T-cell (primary cell): ENCODE measurements around the gene CROCC2. TPM values are rescaled to one million over a fixed set of nuclear protein-coding genes. Genes with fewer than 3 reads are reported as not detected.

Experiments used
- ATAC-seq, 4 experiments: fragments of 200-7000 bp in 3 of 4; fragments of 150-1000 bp in 1 of 4; cut with Tn5 transposase; replicated peaks in 1 of 4; 1 replicate in 3 of 4; 2 replicates in 1 of 4; pipeline ENCODE4 v1.10.0; 2021; ENCODE audit warnings: moderate library complexity in 3 of 4, mild to moderate bottlenecking in 2 of 4, moderate number of reproducible peaks in 1 of 4
- CTCF ChIA-PET, 2 donors: fragments of 300-600 bp; sonication (Branson Sonifier 250); formaldehyde crosslinking; loops; one replicate each; lab custom pipeline; 2022; ENCODE audit warnings: antibody characterized with exemption in 2 of 2; lab: Charles Lee
- POLR2A ChIA-PET, 2 donors: fragments of 300-600 bp; sonication (Branson Sonifier 250); formaldehyde crosslinking; loops; one replicate each; lab custom pipeline; 2022; ENCODE audit warnings: antibody characterized with exemption in 2 of 2; lab: Charles Lee
- DNase-seq, 35 experiments: peaks; one replicate each; pipeline versions ENCODE4 v3.0.0 to v3.0.0-alpha.2; 2013 to 2023
- H3K27ac ChIP-seq: one replicate; pipeline ENCODE4 v1.5.1; 2013; ENCODE audit warnings: low read length
- H3K27me3 ChIP-seq, 2 experiments: replicated peaks in 1 of 2; 1 replicate in 1 of 2; 2 replicates in 1 of 2; pipeline versions ENCODE4 v1.6.1 to v1.7.0; 2013; ENCODE audit warnings: low read length in 1 of 2, mixed read lengths in 1 of 2; ENCODE audit not compliant: control insufficient read depth in 2 of 2, insufficient read depth in 2 of 2; ENCODE audit errors: extremely low read depth in 1 of 2
- H3K36me3 ChIP-seq, 2 donors: 1 replicate in 1 of 2; 2 replicates in 1 of 2; pipeline versions ENCODE4 v1.6.1 to v1.7.0; 2013; ENCODE audit warnings: low read length in 1 of 2; ENCODE audit not compliant: control insufficient read depth in 2 of 2, insufficient read depth in 1 of 2; ENCODE audit errors: extremely low read depth in 1 of 2
- H3K4me1 ChIP-seq, 2 experiments: 1 replicate in 1 of 2; 2 replicates in 1 of 2; pipeline versions ENCODE4 v1.6.1 to v1.7.0; 2013; ENCODE audit warnings: low read length in 2 of 2, mixed read lengths in 1 of 2; ENCODE audit not compliant: insufficient read depth in 2 of 2, control insufficient read depth in 1 of 2; ENCODE audit errors: extremely low read depth in 1 of 2
- H3K4me3 ChIP-seq, 2 donors: 1 replicate in 1 of 2; 2 replicates in 1 of 2; pipeline versions ENCODE4 v1.5.1 to v1.7.0; 2013; ENCODE audit warnings: mild to moderate bottlenecking in 2 of 2, low read length in 1 of 2, moderate library complexity in 1 of 2; ENCODE audit not compliant: control insufficient read depth in 1 of 2; ENCODE audit errors: extremely low read depth in 1 of 2
- H3K9me3 ChIP-seq: 2 replicates; pipeline ENCODE4 v1.7.0; 2013
- H3K27ac Mint-ChIP-seq, 2 donors: one replicate each; pipeline ENCODE4 v1.8.0; 2020 to 2021; ENCODE audit warnings: mild to moderate bottlenecking in 2 of 2, mixed read lengths in 2 of 2
- H3K27me3 Mint-ChIP-seq, 2 donors: one replicate each; pipeline ENCODE4 v1.8.0; 2021 to 2022; ENCODE audit warnings: mixed read lengths in 2 of 2
- H3K36me3 Mint-ChIP-seq: one replicate; pipeline ENCODE4 v1.8.0; 2021; ENCODE audit warnings: mixed read lengths
- H3K4me1 Mint-ChIP-seq, 3 donors: one replicate each; pipeline ENCODE4 v1.8.0; 2020 to 2022; ENCODE audit warnings: mixed read lengths in 3 of 3, mild to moderate bottlenecking in 1 of 3
- H3K4me3 Mint-ChIP-seq, 3 donors: one replicate each; pipeline ENCODE4 v1.8.0; 2020 to 2022; ENCODE audit warnings: mild to moderate bottlenecking in 3 of 3, mixed read lengths in 3 of 3, moderate library complexity in 3 of 3
- H3K9me3 Mint-ChIP-seq, 3 donors: one replicate each; pipeline ENCODE4 v1.8.0; 2020 to 2022; ENCODE audit warnings: mixed read lengths in 3 of 3
- WGBS: methylation state at CpG from one replicate; pipeline ENCODE4 v1.1.5; 2013; ENCODE audit warnings: missing lambda C conversion rate; ENCODE audit not compliant: insufficient coverage; 5-methylcytosine and 5-hydroxymethylcytosine counted together
- total RNA-seq, 35 experiments: library from RNA in 6 of 35; stranded (reverse) in 6 of 35; fragments of 120-200 nt in 1 of 35; gene quantifications; one replicate each; pipeline versions ENCODE4 v1.2.1 to v1.2.4 and lab custom pipeline; 2013 to 2026

CROCC2 gene
- total RNA-seq, 5 donors from 2014 or later (not counting 1 experiment from before 2014, with no cell fraction given): not detected

DNA sequence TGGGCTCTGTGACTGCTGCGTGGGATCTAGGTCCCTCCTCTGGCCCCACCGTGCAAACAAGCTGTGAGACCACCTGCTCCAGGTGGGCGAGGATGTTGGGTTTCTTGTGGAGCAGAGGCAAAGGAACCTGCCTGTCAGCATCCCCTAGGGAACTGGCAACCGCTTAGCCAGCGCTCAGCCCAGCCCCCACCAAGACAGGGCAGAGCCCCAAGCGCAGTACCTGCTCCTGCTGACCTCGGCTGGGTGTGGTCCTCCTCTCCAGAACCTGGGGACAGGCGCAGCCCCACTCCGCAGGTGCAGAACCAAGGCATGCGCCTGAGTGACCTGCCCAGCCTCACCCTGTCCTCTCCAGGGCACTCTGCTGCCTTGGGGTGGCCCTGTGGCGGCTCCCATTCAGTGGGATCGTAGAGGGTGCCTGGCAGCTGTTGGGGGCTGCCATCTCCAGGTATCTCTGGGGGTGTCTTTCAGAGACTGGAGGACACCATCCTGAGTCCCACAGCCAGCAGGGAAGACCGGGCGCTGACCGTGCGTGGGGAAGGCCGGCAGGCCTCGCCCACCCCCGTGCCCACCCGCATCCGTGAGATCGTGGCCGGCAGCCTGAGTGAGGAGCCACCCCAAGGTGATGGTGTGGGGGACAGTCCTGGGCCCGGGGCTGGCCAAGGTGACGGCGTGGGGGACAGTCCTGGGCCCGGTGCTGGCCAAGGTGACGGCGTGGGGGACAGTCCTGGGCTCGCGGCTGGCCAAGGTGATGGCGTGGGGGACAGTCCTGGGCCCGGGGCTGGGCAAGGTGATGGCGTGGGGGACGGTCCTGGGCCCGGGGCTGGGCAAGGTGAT is 12.3 kb downstream of the CROCC2 start:
- H3K27ac ChIP-seq: no peak overlapping the region
- Mint-ChIP-seq H3K4me3 (no peak overlapping the region), H3K36me3 (no peaks in the 10 kb centered on the region), H3K27me3 (peaks cover 0 to 10% of the 10 kb centered on the region in 2 donors), H3K9me3 (no peaks in the 10 kb centered on the region), H3K27ac (no peak overlapping the region), H3K4me1 (peaks cover 0 to 3% (median 0%) of the 10 kb centered on the region in 3 donors)
- H3K4me1 ChIP-seq: peaks cover 0 to 8% of the 10 kb centered on the region in 2 experiments
- no peak overlapping the region for H3K4me3 ChIP-seq
- no peaks in the 10 kb centered on the region for H3K9me3 ChIP-seq
- ChIA-PET POLR2A (no interaction called here), CTCF (no interaction called here)
- peaks cover 0 to 48% of the 10 kb centered on the region in 2 experiments for H3K27me3 ChIP-seq
- H3K36me3 ChIP-seq: no peaks in the 10 kb centered on the region
- WGBS: 86% methylated on average over 31 of the region's 36 CpGs
- peak in 2 of 35 experiments; percentile 2 to 3 for DNase-seq
- ATAC-seq: no peak

DNA sequence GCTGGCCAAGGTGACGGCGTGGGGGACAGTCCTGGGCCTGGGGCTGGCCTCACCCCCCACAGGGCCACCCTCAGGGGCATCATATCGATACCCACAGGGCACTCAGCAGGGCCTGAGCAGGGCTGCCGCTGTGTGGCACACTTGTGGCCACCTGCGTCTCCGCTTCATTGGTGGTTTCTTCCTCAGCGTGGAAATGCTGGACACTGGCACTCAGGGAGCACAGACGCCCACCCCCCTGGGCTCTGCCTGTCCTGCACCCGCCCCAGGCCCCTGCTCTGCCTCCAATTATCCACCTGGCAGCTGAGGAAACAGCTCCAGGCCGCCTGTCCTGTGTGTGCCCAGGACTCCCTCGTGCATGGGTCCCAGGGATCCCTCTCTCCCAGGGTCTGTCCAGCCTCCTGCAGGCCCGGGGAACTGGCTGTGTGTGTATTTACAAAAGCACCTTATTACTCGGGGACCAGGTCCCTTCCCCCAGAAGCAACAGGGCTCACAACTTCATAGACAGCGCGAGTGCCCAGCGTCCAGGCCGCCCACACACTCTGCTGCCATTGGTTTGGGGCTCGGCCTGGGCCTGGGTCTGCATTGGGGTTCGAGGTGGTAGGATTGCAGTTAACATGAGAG is 13.1 kb downstream of the CROCC2 start:
- Mint-ChIP-seq H3K4me3 (no peak overlapping the region), H3K27me3 (peaks cover 0 to 8% of the 10 kb centered on the region in 2 donors), H3K9me3 (no peaks in the 10 kb centered on the region), H3K36me3 (no peaks in the 10 kb centered on the region), H3K27ac (no peak overlapping the region), H3K4me1 (peaks cover 0 to 3% (median 0%) of the 10 kb centered on the region in 3 donors)
- Histone ChIP-seq H3K36me3 (no peaks in the 10 kb centered on the region), H3K9me3 (no peaks in the 10 kb centered on the region), H3K27ac (no peak overlapping the region), H3K27me3 (peaks cover 0 to 40% of the 10 kb centered on the region in 2 experiments), H3K4me3 (no peak overlapping the region), H3K4me1 (peaks cover 0 to 6% of the 10 kb centered on the region in 2 experiments)
- WGBS: 71% methylated on average over 15 of the region's 19 CpGs
- ChIA-PET CTCF (no interaction called here), POLR2A (no interaction called here)
- ATAC-seq (no peak), DNase-seq (peak in 1 of 35 experiments; percentile 2)

DNA sequence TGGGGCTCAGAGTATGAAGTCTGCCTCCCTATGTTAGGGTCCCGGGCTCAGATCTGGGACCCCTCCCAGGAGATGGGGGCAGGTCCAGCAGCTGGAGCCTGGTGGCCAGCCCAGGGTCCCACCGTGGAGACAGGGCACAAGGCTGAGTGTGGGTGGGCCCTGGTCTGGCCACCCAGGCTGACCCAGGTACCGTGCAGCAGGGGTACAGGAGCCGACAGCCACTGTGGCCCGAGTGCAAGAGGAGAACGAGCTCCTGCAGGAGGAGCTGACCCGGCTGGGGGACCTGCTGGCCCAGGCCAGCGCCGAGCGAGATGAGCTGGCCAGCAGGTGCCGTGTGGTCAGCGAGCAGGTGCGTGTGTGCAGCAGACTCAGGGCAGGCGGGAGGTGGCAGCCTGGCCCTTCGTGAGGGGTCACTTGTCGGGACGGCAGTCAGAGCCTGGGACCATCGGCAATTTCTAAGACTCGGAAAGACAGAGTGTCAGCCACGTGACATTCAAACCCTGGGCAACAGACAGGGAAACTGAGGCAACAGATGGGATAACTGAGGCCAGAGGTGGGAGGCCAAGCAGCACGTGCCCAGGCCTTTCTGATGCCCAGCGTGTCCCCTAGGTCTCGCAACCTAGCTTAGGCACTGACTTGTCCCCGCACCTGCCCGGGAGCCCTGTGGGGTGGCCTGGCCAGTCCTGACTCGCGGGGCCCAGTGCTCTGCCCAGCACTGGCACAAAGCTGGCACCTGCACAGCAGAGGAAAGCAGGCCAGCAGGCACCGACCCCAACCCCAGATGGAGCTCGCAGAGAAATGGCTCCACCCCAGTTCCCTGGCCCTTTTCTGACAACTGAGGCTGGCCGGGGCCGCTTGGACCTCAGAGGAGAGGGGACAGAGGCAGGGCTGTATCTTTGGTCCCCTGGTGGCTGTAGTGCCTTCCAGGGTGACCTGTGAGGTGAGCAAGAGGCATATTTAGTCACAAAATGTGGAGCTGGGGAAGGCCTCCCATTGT is 13.9 kb downstream of the CROCC2 start:
- no peaks in the 10 kb centered on the region for H3K9me3 ChIP-seq
- Mint-ChIP-seq H3K9me3 (no peaks in the 10 kb centered on the region), H3K27me3 (peaks cover 0 to 5% of the 10 kb centered on the region in 2 donors), H3K27ac (no peak overlapping the region), H3K4me3 (no peak overlapping the region), H3K4me1 (peaks cover 0 to 3% (median 0%) of the 10 kb centered on the region in 3 donors), H3K36me3 (no peaks in the 10 kb centered on the region)
- ATAC-seq (no peak), DNase-seq (peak in 2 of 35 experiments; percentile 1 to 2)
- H3K36me3 ChIP-seq: no peaks in the 10 kb centered on the region
- peaks cover 0 to 33% of the 10 kb centered on the region in 2 experiments for H3K27me3 ChIP-seq
- ChIA-PET POLR2A (no interaction called here), CTCF (no interaction called here)
- H3K4me1 ChIP-seq: peaks cover 0 to 3% of the 10 kb centered on the region in 2 experiments
- 88% methylated on average over 31 of the region's 31 CpGs for WGBS
- H3K27ac ChIP-seq: no peak overlapping the region
- H3K4me3 ChIP-seq: no peak overlapping the region

GRCh38 chr2:240920783-240921231 is 14.7 kb downstream of the CROCC2 start:
- no peak for ATAC-seq
- Mint-ChIP-seq H3K4me1 (no peaks in the 10 kb centered on the region), H3K36me3 (no peaks in the 10 kb centered on the region), H3K9me3 (no peaks in the 10 kb centered on the region), H3K4me3 (no peak overlapping the region), H3K27me3 (no peaks in the 10 kb centered on the region), H3K27ac (no peak overlapping the region)
- Histone ChIP-seq H3K4me3 (no peak overlapping the region), H3K27me3 (peaks cover 0 to 28% of the 10 kb centered on the region in 2 experiments), H3K4me1 (peaks cover 0 to under 1% of the 10 kb centered on the region in 2 experiments), H3K9me3 (no peaks in the 10 kb centered on the region), H3K36me3 (no peaks in the 10 kb centered on the region), H3K27ac (no peak overlapping the region)
- POLR2A ChIA-PET: no interaction called here
- DNase-seq: peak in 2 of 35 experiments; percentile 1 to 3
- CTCF ChIA-PET: no interaction called here
- 91% methylated on average over 2 of the region's 4 CpGs for WGBS

DNA sequence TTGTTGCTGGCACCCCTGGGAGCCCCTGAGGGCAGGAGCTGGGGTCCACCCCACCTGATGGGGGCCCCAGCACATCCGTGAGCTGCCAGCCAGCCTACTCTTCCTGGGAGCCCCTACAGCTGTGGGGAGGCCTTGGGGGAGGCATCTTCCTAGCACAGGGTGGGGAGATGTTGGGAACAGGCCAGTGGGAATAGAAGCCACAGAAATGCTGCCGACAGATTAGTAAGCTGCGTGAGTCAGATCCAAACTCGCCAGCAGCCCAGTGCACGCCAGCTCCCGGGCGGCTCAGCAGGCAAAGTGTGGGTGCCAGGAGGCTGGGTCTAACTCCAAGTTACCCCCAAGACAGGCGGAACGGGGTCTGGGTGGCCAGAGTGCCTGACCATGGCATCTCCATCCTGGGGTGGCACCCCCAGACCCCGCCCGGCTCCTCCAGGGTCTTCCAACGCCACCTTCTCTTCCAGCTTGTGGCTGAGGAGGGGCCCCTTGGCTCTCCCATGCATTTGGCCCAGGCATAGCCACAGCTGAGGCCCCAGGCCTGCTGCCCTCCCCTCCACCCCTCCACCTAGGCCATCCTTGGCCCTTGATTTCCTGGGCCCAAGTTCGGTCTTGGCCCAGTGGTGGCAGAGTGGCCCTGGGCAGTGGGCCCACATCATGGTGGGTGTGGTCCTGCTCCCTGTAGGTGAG is 15.3 kb downstream of the CROCC2 start:
- Histone ChIP-seq H3K4me1 (no peaks in the 10 kb centered on the region), H3K9me3 (no peaks in the 10 kb centered on the region), H3K36me3 (no peaks in the 10 kb centered on the region), H3K4me3 (no peak overlapping the region), H3K27ac (no peak overlapping the region), H3K27me3 (peaks cover 0 to 24% of the 10 kb centered on the region in 2 experiments)
- WGBS: 62% methylated on average over 10 of the region's 13 CpGs
- ATAC-seq (no peak), DNase-seq (peak in 2 of 35 experiments; percentile 2 to 3)
- Mint-ChIP-seq H3K9me3 (no peaks in the 10 kb centered on the region), H3K36me3 (no peaks in the 10 kb centered on the region), H3K4me1 (no peaks in the 10 kb centered on the region), H3K27ac (no peak overlapping the region), H3K27me3 (no peaks in the 10 kb centered on the region), H3K4me3 (no peak overlapping the region)
- CTCF ChIA-PET: no interaction called here
- POLR2A ChIA-PET: interaction anchor here in 1 of 2 donors (0.7 kb wide), 1 partner anchor 470 kb away, joined by 3 read pairs; no protein-coding TSS in a partner anchor
